GM18858 (cell line): ENCODE data around the gene RSAD1.

Source experiments
- ATAC-seq: cut with Tn5 transposase; IDR thresholded peaks from one replicate; pipeline ENCODE4 v1.9.1; 2021; ENCODE audit not compliant: unreplicated experiment

Gene RSAD1

GRCh38 chr17:50457621-50458020 is 21.0 kb upstream of the RSAD1 start:
- no peak for ATAC-seq

GRCh38 chr17:50458270-50458669 is 20.4 kb upstream of the RSAD1 start:
- no peak for ATAC-seq

- no peak for ATAC-seq
Measured at GRCh38 chr17:50458701-50459676, 19.7 kb upstream of the RSAD1 start.

GRCh38 chr17:50459756-50460155 is 18.9 kb upstream of the RSAD1 start:
- no peak for ATAC-seq

- no peak for ATAC-seq
Measured at GRCh38 chr17:50460831-50461526, 17.7 kb upstream of the RSAD1 start.

GRCh38 chr17:50461550-50462132 is 17.0 kb upstream of the RSAD1 start:
- no peak for ATAC-seq

- ATAC-seq, result no peak
Measured at GRCh38 chr17:50462446-50462845, 16.2 kb upstream of the RSAD1 start.

GRCh38 chr17:50464121-50464520 is 14.5 kb upstream of the RSAD1 start:
- ATAC-seq, result no peak

GRCh38 chr17:50464736-50465135 is 13.9 kb upstream of the RSAD1 start:
- no peak for ATAC-seq

- ATAC-seq, result no peak
Measured at GRCh38 chr17:50465171-50465570, 13.5 kb upstream of the RSAD1 start.

GRCh38 chr17:50465635-50466034 is 13.0 kb upstream of the RSAD1 start:
- no peak for ATAC-seq

GRCh38 chr17:50466371-50467113 is 12.1 kb upstream of the RSAD1 start:
- no peak for ATAC-seq

GRCh38 chr17:50467114-50467854 is 11.4 kb upstream of the RSAD1 start:
- ATAC-seq, result no peak

- ATAC-seq, result no peak
Measured at GRCh38 chr17:50467855-50468303, 10.8 kb upstream of the RSAD1 start.

GRCh38 chr17:50468304-50469207 is 10.1 kb upstream of the RSAD1 start, which contains the start of gene CHAD:
Gene CHAD, minus strand, starts transcription at chr17:50468880. Its CDS starts 67 bp downstream, at chr17:50468813.
- no peak for ATAC-seq

- no peak for ATAC-seq
Measured at GRCh38 chr17:50469208-50469605, 9.5 kb upstream of the RSAD1 start.

GRCh38 chr17:50469671-50470305 is 8.9 kb upstream of the RSAD1 start:
- ATAC-seq, result no peak

GRCh38 chr17:50470426-50470825 is 8.2 kb upstream of the RSAD1 start:
- ATAC-seq, result no peak
